ENCODE measurements around the gene HYAL3.

DNA sequence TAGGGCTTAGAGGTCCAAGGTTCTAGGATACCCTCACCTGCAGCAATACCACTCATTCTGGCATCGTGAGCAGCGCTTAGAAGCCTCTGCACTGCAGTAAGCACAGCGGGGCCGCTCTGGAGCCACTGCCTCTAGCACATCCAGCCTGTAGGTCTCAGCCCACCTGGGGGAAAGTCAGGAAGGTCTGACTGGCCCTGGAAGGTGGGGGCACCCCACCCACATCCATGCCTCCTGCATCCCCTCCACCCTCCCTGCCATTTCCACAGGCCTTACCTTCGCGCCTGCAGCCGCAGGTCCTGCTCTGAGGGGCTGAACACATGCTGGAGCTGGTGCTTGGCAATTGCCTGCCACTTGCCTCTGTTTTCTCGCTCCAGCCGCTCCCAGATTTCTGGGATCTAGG, 42.3 kb upstream of the HYAL3 start:
- TF ChIP-seq, protein P1, sequence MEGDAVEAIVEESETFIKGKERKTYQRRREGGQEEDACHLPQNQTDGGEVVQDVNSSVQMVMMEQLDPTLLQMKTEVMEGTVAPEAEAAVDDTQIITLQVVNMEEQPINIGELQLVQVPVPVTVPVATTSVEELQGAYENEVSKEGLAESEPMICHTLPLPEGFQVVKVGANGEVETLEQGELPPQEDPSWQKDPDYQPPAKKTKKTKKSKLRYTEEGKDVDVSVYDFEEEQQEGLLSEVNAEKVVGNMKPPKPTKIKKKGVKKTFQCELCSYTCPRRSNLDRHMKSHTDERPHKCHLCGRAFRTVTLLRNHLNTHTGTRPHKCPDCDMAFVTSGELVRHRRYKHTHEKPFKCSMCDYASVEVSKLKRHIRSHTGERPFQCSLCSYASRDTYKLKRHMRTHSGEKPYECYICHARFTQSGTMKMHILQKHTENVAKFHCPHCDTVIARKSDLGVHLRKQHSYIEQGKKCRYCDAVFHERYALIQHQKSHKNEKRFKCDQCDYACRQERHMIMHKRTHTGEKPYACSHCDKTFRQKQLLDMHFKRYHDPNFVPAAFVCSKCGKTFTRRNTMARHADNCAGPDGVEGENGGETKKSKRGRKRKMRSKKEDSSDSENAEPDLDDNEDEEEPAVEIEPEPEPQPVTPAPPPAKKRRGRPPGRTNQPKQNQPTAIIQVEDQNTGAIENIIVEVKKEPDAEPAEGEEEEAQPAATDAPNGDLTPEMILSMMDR (conservative IDR thresholded peaks at IDR 0.05): no peak
- no peak for TF ChIP-seq EZH2 (IDR thresholded peaks at IDR 0.05; ENCODE audit: low read depth)

Data from PC-9 (cell line).